Stimulated activated CD4-positive, alpha-beta T cell treated with anti-CD3 and anti-CD28 coated beads, TNF-alpha, amount 100 ng/mL, for 24 hours (primary cell): ENCODE measurements around the gene CDC42EP2.

Experiments used
- DNase-seq, 3 experiments: peaks; one replicate each; pipeline ENCODE4 v3.0.0-alpha.2; 2020; ENCODE audit warnings: low read depth in 3 of 3

Gene CDC42EP2

GRCh38 chr11:65298131-65298535, 16.5 kb upstream of the CDC42EP2 start:
- DNase-seq: no peak

- no peak for DNase-seq
Observed at GRCh38 chr11:65298655-65299179, 15.9 kb upstream of the CDC42EP2 start.

- no peak for DNase-seq
Observed at GRCh38 chr11:65300621-65301275, 13.9 kb upstream of the CDC42EP2 start.

GRCh38 chr11:65301491-65302329, 13.0 kb upstream of the CDC42EP2 start:
- no peak for DNase-seq

GRCh38 chr11:65303555-65303954, 11.1 kb upstream of the CDC42EP2 start:
- DNase-seq: no peak

GRCh38 chr11:65304110-65304509, 10.6 kb upstream of the CDC42EP2 start:
- no peak for DNase-seq

GRCh38 chr11:65304613-65305012, 10.1 kb upstream of the CDC42EP2 start:
- no peak for DNase-seq

- DNase-seq: no peak
Observed at GRCh38 chr11:65305501-65306268, 9.0 kb upstream of the CDC42EP2 start.

- DNase-seq: no peak
Observed at GRCh38 chr11:65307298-65308229, 7.1 kb upstream of the CDC42EP2 start.

GRCh38 chr11:65308281-65308891, 6.3 kb upstream of the CDC42EP2 start:
- DNase-seq: no peak

GRCh38 chr11:65309006-65309405, 5.7 kb upstream of the CDC42EP2 start:
- no peak for DNase-seq

- no peak for DNase-seq
Observed at GRCh38 chr11:65310215-65310614, 4.5 kb upstream of the CDC42EP2 start.

- DNase-seq: no peak
Observed at GRCh38 chr11:65310736-65311135, 3.9 kb upstream of the CDC42EP2 start.

GRCh38 chr11:65311170-65311678, 3.4 kb upstream of the CDC42EP2 start:
- no peak for DNase-seq

GRCh38 chr11:65315204-65315865, 669 bp downstream of the CDC42EP2 start:
- DNase-seq: peak; percentile 55 to 79 (median 59)

- DNase-seq: no peak
Observed at GRCh38 chr11:65315866-65316226, 1.2 kb downstream of the CDC42EP2 start.

GRCh38 chr11:65316227-65317024, 1.8 kb downstream of the CDC42EP2 start:
- no peak for DNase-seq

GRCh38 chr11:65317025-65317786, 2.5 kb downstream of the CDC42EP2 start:
- no peak for DNase-seq
